GM18907 (cell line): ENCODE results near the gene NTRK1.

Source experiments
- ATAC-seq: cut with Tn5 transposase; IDR thresholded peaks from one replicate; pipeline ENCODE4 v1.9.1; 2021; ENCODE audit warnings: mild to moderate bottlenecking, moderate library complexity; ENCODE audit not compliant: unreplicated experiment

NTRK1 gene

DNA sequence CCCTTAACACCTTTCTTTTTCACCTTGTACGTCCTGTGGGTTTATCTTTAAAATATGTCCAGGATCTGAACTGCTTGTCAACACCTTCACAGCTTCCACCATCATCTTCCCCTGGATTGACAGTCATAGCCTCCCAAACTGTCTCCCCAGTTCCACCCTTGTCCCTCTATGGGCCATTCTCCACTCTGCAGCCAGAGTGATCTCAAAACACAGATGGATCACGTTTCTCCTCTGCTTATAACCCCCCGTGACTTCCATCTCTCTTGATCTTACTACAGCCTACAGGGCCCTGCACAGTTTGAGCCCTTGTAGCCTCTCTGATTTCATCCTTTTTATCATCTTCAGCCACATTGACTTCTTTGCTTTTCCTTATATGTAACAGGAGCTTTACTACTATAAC is 6.0 kb upstream of the NTRK1 start:
- no peak for ATAC-seq

DNA sequence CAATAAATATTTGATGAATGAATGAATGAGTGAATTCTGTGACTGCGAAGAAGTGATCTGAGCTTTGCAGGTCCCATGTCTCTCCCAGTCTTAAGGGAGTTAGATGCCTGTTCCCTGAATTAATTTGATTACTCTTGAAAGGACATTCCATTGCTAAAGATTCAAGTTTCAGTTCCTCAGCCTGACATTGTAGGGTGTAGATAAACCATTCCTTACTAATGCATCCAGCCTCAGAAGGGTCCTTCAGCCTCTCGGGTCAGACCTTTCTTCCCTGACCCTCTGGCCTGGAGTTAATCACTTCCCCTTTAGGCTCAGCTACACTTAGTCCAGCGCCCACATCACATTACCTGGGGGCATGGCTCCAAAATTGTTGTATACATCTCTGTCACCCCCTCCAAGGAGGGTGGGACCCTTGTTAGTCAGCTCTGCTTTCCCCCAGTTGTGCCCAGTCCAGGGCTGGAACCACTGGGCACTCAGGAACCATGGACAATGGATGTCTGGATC is 4.3 kb upstream of the NTRK1 start:
- ATAC-seq: no peak

- ATAC-seq: no peak
These were observed 3.1 kb upstream of the NTRK1 start for GRCh38 chr1:156857532-156857931.

- ATAC-seq: no peak
These were observed 2.1 kb upstream of the NTRK1 start for GRCh38 chr1:156858555-156858956.

DNA sequence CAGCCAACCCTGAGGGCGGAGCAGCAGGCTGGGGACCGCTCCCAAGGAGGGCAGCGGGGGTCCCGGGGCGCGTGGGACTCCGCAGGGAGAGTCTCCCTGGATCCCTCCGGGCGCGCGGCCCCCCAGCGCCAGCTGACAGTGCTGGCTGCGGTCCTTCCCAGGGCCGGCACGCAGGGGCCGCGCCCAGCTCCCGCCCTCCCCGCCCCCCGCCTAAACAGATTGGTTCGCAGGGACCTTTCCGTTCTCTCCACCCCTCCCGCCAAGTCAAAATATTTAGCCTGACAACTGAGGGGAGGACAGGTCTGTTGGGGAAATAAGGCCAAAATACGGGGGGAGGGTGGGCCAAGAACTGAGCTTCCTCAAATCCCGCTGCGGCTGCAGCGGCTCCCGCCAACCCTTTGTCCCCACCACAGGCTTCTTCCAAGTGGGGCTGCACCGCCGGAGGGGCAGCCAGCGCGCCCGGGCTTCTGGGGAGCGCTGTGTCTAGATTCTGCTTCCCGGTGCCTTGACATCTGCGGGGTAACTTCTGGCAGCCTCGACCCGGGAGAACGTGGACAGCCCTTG is 1.6 kb upstream of the NTRK1 start, which contains the start of gene INSRR:
INSRR (minus strand) TSS at position 159 of the 564 bp plus-strand sequence. CDS start 496 bp downstream, outside the sequence.
- no peak for ATAC-seq

- peak; percentile 22 for ATAC-seq
These were observed 1.0 kb upstream of the NTRK1 start for GRCh38 chr1:156859523-156860112.

DNA sequence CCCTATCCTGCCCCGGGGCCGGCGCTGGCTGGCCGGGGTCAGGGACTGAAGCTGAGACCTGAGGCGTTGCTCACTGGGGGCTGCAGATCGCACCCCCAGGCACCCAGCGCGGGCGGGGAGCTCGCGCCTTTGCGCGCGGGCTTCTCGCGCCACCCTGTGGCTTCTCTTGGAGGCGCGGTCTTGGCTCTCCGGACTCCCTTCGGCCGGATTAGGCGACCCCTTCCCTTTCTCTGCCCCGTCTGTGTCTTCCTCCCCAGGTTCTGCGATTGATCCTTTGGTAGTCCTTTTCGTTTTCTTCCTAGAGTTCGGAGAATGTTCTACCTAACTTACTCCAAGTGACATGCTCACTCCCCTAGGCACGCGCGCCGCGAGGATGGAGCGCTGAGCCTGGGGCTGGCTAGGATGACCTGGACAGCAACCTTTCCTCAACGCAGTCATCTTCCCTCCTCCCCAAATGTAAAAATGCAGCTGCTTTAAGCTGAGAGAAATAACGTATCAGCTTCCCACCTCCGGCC is 495 bp upstream of the NTRK1 start:
- ATAC-seq: peak; percentile 54

DNA sequence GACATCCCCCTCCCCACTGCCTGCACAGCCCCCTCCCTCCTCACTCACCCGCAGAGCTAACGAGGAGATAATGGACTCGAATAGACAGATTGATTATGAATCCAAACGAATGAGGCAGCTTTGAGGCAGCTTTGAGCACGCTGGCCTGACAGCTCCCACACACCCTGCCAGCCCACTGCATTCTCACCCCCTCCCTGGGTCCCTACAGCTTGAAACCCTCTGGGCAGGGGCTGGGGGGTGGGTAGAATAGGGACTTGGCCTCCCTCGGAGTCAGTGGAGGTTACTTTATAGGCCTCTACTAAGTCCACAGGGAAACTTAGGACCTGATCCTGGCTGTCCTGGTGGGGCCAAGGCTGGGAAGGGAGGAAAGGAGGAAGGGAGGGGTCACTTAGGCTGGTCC is 1.9 kb downstream of the NTRK1 start:
- ATAC-seq: no peak

- no peak for ATAC-seq
These were observed 2.4 kb downstream of the NTRK1 start for GRCh38 chr1:156862997-156863599.

GRCh38 chr1:156863631-156864030 is 3.0 kb downstream of the NTRK1 start:
- no peak for ATAC-seq

DNA sequence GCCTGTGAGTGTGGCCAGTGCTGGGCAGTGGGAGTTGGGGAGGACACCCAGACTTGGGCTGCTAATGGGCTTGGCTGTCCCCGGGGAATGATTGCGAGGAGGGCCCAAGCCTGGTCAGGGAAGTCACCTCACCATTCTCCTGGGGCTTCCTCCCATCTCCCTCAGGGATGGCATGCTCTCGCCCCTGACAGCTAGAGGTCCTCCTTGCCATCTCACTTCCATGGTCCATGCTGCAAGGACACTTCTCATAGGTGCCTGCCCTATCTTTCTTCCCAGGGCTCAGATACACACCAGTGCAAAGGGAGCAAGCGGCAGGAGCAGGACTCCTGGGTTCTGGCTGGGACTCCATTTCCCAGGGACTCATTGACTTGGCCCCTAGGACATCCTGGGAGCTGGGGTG is 4.1 kb downstream of the NTRK1 start:
- ATAC-seq: no peak

DNA sequence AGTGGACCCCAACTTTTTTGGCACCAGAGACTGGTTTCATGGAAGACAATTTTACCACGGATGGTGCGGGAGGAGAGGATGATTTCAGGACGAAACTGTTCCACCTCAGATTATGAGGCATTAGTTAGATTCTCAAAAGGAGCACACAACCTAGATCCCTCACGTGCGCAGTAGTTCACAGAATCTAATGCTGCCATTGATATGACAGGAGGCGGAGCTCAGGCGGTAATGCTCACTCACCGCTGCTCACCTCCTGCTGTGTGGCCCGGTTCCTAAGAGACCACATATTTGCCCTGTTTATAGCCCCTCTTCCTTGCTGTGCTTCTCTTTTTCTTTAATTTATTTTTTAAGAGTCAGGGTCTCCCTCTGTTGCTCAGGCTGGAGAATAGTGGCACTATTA is 4.6 kb downstream of the NTRK1 start:
- ATAC-seq: no peak

DNA sequence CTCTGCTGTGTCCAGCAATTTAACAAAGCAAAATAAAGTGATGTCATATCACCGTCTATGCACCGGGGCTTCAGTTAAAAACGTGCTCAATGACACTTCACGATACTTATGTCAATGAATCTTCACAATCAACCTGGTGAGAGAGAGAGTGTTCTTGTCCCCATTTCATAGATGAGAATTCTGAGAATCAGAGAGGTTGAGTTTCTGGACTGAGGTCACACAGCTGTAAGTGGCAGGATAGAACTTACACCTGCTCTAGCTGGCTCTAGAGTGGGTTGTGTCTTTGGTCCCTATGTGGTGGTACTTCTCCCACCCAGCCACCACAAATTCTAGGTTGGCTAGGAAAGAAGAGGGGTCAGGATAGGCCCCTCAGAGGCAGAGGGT is 5.2 kb downstream of the NTRK1 start:
- no peak for ATAC-seq

- ATAC-seq: no peak
These were observed 5.7 kb downstream of the NTRK1 start for GRCh38 chr1:156866249-156866909.

GRCh38 chr1:156868341-156868740 is 7.7 kb downstream of the NTRK1 start:
- ATAC-seq: no peak

- ATAC-seq: no peak
These were observed 8.8 kb downstream of the NTRK1 start for GRCh38 chr1:156869455-156869854.

DNA sequence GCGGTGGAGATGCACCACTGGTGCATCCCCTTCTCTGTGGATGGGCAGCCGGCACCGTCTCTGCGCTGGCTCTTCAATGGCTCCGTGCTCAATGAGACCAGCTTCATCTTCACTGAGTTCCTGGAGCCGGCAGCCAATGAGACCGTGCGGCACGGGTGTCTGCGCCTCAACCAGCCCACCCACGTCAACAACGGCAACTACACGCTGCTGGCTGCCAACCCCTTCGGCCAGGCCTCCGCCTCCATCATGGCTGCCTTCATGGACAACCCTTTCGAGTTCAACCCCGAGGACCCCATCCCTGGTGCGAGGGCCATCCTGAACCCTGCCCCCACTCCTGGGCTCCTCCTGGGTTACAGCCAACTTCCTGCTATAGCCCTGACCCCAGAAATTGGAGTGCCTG is 13.0 kb downstream of the NTRK1 start:
- ATAC-seq: no peak

DNA sequence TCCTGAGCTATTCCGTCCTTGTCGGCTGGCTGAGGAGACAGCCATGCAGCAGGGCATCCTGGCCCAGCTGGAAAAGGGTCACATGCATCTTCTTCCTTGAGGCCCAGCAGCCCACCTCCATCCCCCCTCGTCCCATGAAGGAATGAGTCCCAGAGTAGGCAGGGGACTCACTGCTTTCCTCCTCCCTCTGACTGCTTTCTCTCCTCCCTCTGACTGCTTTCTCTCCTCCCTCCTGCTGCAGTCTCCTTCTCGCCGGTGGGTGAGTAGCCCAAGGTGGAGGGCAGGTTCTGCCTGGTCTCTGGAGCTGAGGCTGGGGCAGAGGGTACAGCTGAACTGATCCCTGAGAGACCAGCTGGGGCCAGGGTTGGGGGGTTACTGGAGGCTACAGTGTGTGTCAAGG is 13.5 kb downstream of the NTRK1 start:
- ATAC-seq: no peak

DNA sequence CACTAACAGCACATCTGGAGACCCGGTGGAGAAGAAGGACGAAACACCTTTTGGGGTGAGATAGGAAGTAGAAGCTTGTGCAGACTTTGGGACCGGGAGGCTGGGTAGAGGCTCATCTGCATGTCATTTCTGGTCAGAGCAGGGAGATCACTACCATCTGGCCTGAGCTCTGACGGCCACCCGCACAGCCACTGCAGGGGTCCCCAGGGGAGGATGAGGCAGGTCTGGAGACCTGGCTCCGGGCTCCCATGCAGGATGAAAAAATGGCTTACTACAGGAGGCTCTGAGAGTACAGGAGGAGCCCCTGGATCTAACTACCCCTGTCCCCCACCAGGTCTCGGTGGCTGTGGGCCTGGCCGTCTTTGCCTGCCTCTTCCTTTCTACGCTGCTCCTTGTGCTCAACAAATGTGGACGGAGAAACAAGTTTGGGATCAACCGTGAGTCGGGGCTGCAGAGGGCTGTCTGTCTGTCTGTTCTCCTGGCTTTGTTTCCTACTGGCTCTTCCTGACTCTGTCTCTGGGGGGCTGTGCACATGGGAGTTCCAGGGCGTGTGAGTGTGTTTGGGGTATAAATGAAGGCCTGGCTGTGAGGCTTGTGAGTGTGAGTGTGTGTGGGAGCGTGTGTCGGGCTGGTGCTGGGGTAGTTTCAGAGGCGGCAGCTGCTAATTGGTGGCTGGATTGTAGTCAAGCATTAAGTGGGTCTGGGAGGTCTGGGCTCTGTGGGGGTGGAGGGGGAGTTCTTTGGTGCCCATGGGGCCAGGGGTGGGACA is 14.1 kb downstream of the NTRK1 start:
- ATAC-seq: no peak

- ATAC-seq: no peak
These were observed 14.6 kb downstream of the NTRK1 start for GRCh38 chr1:156875341-156875615.

DNA sequence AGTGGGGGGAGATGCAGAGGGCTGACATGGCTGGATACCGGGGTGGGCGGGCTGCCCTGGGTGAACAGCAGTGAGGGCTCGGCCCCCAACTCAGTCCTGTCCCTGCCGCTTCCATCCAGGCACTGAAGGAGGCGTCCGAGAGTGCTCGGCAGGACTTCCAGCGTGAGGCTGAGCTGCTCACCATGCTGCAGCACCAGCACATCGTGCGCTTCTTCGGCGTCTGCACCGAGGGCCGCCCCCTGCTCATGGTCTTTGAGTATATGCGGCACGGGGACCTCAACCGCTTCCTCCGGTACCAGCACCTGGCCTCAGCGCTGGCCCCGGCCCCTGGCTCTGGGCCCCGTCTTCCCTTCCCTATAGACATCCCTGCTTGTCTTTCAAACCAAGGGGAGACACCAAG is 15.6 kb downstream of the NTRK1 start:
- ATAC-seq: no peak
